Stomach (tissue), 9 donors: Measurements from ENCODE around the gene FAM168A. TPM values are rescaled to one million over a fixed set of nuclear protein-coding genes. Genes with fewer than 3 reads are reported as not detected.

Experiments
- DNase-seq, 2 donors: peaks; one replicate each; pipeline versions ENCODE4 v3.0.0 to v3.0.0-alpha.2; 2013 to 2019
- H3K27ac ChIP-seq, 5 donors: fragments of 200-600 bp in 4 of 5; sonication (generic) in 4 of 5; one replicate each; pipeline ENCODE4 v1.5.1; 2013 to 2019; ENCODE audit warnings: mild to moderate bottlenecking in 1 of 5, moderate library complexity in 1 of 5
- H3K27me3 ChIP-seq, 3 donors: fragments of 200-600 bp; sonication (generic); one replicate each; pipeline ENCODE4 v1.5.1; 2017 to 2019; ENCODE audit warnings: mixed run types in 1 of 3
- H3K36me3 ChIP-seq, 4 donors: fragments of 200-600 bp; sonication (generic); 1 replicate in 3 of 4; 2 replicates in 1 of 4; pipeline ENCODE4 v1.5.1; 2016 to 2019
- H3K4me1 ChIP-seq, 4 donors: fragments of 200-600 bp; sonication (generic); one replicate each; pipeline ENCODE4 v1.5.1; 2016 to 2019
- H3K4me3 ChIP-seq, 4 donors: fragments of 200-600 bp; sonication (generic) in 3 of 4; one replicate each; pipeline ENCODE4 v1.5.1; 2016 to 2019; ENCODE audit warnings: mild to moderate bottlenecking in 1 of 4
- H3K9me3 ChIP-seq, 4 donors: fragments of 200-600 bp; sonication (generic); one replicate each; pipeline ENCODE4 v1.5.1; 2016 to 2019
- EP300 ChIP-seq: sonication (generic); formaldehyde crosslinking; IDR thresholded peaks from one replicate; pipeline ENCODE4 v1.6.1; 2017; ENCODE audit warnings: antibody characterized with exemption
- POLR2A ChIP-seq, 4 donors: fragments of 450-650 bp; IDR thresholded peaks; one replicate each; pipeline ENCODE4 v1.6.1; 2016; ENCODE audit warnings: antibody characterized with exemption in 4 of 4, control low read depth in 2 of 4, mild to moderate bottlenecking in 1 of 4, moderate library complexity in 1 of 4
- POLR2AphosphoS5 ChIP-seq, 3 donors: sonication (generic); formaldehyde crosslinking; IDR thresholded peaks; one replicate each; pipeline ENCODE4 v1.6.1; 2016; ENCODE audit warnings: antibody characterized with exemption in 3 of 3
- WGBS, 5 donors: extraction: QIAGEN DNeasy Blood & Tissue Kit in 3 of 5; methylation state at CpG; one replicate each; pipeline versions ENCODE4 v1.1.5 to v1.1.7; 2013 to 2018; 5-methylcytosine and 5-hydroxymethylcytosine counted together
- intact Hi-C: fragments of 100-400 bp; cut with DNase I; formaldehyde crosslinking; loops from one replicate; pipeline ENCODE4 v1.15.1; 2023; ENCODE audit warnings: low total_unique reads
- polyA plus RNA-seq, 3 donors: library from polyadenylated mRNA; stranded (reverse); fragments of 200-250 nt; gene quantifications; one replicate each; pipeline ENCODE4 v1.2.3, GENCODE V29; 2013
- total RNA-seq, 5 donors: library from RNA; depleted of rRNA; stranded (reverse); fragments of >200 nt; gene quantifications; one replicate each; pipeline versions ENCODE4 v1.1.0 to v1.2.3, GENCODE V29; 2014 to 2016
- TF ChIP-seq, protein P1 (sequence below), 7 experiments: fragments of 450-650 bp in 4 of 7; fragments of 200-600 bp in 3 of 7; sonication (generic) in 3 of 7; IDR thresholded peaks; one replicate each; pipeline ENCODE4 v1.5.1; 2016 to 2019; ENCODE audit warnings: antibody characterized with exemption in 7 of 7, control low read depth in 2 of 7, mild to moderate bottlenecking in 1 of 7
- donor health status: healthy with polysubstance abuse.
- donor health status: Bipolar disorder and iron deficiency.
- donor health status: healthy.

Gene FAM168A
- total and polyA plus RNA-seq, 8 donors = 4.3 to 25.4 (median 6.3) TPM

- WGBS, 5 donors = 91 to 100% (median 97%) methylated on average over 2 of the region's 2 CpGs
- Histone ChIP-seq H3K4me1 (peaks cover 8 to 41% (median 27%) of the 10 kb centered on the region in 4 donors), H3K36me3 (no peaks in the 10 kb centered on the region), H3K27me3 (no peaks in the 10 kb centered on the region), H3K27ac (no peak overlapping the region), H3K4me3 (peak overlapping the region in 2 of 4 donors; percentile 89 to 96), H3K9me3 (no peaks in the 10 kb centered on the region)
- no peak for DNase-seq
- intact Hi-C loops = no loop called here
- TF ChIP-seq POLR2A (IDR thresholded peaks at IDR 0.05) (no peak), EP300 (no peak), POLR2AphosphoS5 (IDR thresholded peaks at IDR 0.05) (no peak)
- TF ChIP-seq, protein P1, sequence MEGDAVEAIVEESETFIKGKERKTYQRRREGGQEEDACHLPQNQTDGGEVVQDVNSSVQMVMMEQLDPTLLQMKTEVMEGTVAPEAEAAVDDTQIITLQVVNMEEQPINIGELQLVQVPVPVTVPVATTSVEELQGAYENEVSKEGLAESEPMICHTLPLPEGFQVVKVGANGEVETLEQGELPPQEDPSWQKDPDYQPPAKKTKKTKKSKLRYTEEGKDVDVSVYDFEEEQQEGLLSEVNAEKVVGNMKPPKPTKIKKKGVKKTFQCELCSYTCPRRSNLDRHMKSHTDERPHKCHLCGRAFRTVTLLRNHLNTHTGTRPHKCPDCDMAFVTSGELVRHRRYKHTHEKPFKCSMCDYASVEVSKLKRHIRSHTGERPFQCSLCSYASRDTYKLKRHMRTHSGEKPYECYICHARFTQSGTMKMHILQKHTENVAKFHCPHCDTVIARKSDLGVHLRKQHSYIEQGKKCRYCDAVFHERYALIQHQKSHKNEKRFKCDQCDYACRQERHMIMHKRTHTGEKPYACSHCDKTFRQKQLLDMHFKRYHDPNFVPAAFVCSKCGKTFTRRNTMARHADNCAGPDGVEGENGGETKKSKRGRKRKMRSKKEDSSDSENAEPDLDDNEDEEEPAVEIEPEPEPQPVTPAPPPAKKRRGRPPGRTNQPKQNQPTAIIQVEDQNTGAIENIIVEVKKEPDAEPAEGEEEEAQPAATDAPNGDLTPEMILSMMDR (IDR thresholded peaks at IDR 0.05) = no peak
Measured at GRCh38 chr11:73596547-73596946, 1.4 kb downstream of the FAM168A start.

GRCh38 chr11:73592640-73593039 is 5.3 kb downstream of the FAM168A start:
- Histone ChIP-seq H3K27me3 (no peaks in the 10 kb centered on the region), H3K4me3 (no peak overlapping the region), H3K4me1 (peaks cover 8 to 35% (median 21%) of the 10 kb centered on the region in 4 donors), H3K36me3 (no peaks in the 10 kb centered on the region), H3K27ac (no peak overlapping the region), H3K9me3 (no peaks in the 10 kb centered on the region)
- no peak for TF ChIP-seq POLR2A (IDR thresholded peaks at IDR 0.05)
- TF ChIP-seq EP300 = no peak
- TF ChIP-seq, protein P1 (IDR thresholded peaks at IDR 0.05) = no peak
- TF ChIP-seq POLR2AphosphoS5 (IDR thresholded peaks at IDR 0.05) = no peak
- intact Hi-C loops = no loop called here
- DNase-seq = no peak
- 85 to 98% (median 93%) methylated on average over 3 of the region's 3 CpGs for WGBS, 5 donors

GRCh38 chr11:73591743-73592142 is 6.2 kb downstream of the FAM168A start:
- Histone ChIP-seq H3K27ac (no peak overlapping the region), H3K4me3 (no peak overlapping the region), H3K27me3 (no peaks in the 10 kb centered on the region), H3K36me3 (no peaks in the 10 kb centered on the region), H3K4me1 (peaks cover 2 to 27% (median 12%) of the 10 kb centered on the region in 4 donors), H3K9me3 (no peaks in the 10 kb centered on the region)
- 87 to 94% (median 91%) methylated on average over 4 of the region's 4 CpGs for WGBS, 5 donors
- no peak for DNase-seq
- TF ChIP-seq, protein P1 (IDR thresholded peaks at IDR 0.05) = no peak
- TF ChIP-seq POLR2AphosphoS5 (IDR thresholded peaks at IDR 0.05) = no peak
- TF ChIP-seq EP300 = no peak
- TF ChIP-seq POLR2A (IDR thresholded peaks at IDR 0.05) = no peak
- intact Hi-C loops = no loop called here

DNA sequence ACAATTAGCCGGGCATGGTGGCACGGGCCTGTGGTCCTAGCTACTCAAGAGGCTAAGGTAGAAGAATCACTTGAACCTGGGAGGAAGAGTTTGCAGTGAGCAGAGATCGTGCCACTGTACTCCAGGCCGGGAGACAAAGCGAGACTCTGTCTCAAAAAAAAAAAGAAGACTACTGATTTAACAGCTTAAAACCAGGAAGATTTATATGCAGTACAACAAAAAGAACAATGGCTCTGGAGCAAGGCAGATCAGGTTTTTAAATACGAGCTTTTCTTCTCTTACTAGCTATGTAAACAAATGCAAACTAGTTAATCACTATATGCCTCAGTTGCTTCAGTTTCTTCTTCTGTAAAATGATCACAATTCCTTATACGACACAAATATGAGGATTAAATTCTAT is 6.9 kb downstream of the FAM168A start:
- Histone ChIP-seq H3K27me3 (no peaks in the 10 kb centered on the region), H3K36me3 (no peaks in the 10 kb centered on the region), H3K4me1 (peaks cover 0 to 19% (median 6%) of the 10 kb centered on the region in 4 donors), H3K9me3 (no peaks in the 10 kb centered on the region), H3K4me3 (no peak overlapping the region), H3K27ac (no peak overlapping the region)
- no peak for TF ChIP-seq POLR2A (IDR thresholded peaks at IDR 0.05)
- TF ChIP-seq, protein P1 (IDR thresholded peaks at IDR 0.05) = no peak
- TF ChIP-seq POLR2AphosphoS5 (IDR thresholded peaks at IDR 0.05) = no peak
- no peak for TF ChIP-seq EP300
- intact Hi-C loops = no loop called here
- no peak for DNase-seq
- WGBS, 5 donors = 81 to 87% (median 86%) methylated on average over 7 of the region's 7 CpGs
